NCI-H1930 (cell line): ENCODE measurements around the gene CXXC4.
A peak's percentile ranks its signal among the peaks of the same experiment; 100 is the strongest.

ENCODE experiments used
- DNase-seq, 2 experiments: peaks; one replicate each; lab custom pipeline; 2025; lab: John Stamatoyannopoulos, UW

CXXC4 gene

GRCh38 chr4:104489731-104490095 lies 5.0 kb downstream of the CXXC4 start:
- DNase-seq, result no peak

- DNase-seq, result no peak
Observed at GRCh38 chr4:104488151-104488550, 6.5 kb downstream of the CXXC4 start.

GRCh38 chr4:104486716-104487504 lies 7.8 kb downstream of the CXXC4 start:
- no peak for DNase-seq

GRCh38 chr4:104475652-104476051 lies 19.0 kb downstream of the CXXC4 start:
- DNase-seq, result peak in 1 of 2 experiments; percentile 24

GRCh38 chr4:104472766-104473165 lies 21.9 kb downstream of the CXXC4 start:
- no peak for DNase-seq

GRCh38 chr4:104470770-104471169 lies 23.9 kb downstream of the CXXC4 start:
- no peak for DNase-seq

GRCh38 chr4:104469794-104470193 lies 24.9 kb downstream of the CXXC4 start:
- DNase-seq, result no peak

GRCh38 chr4:104465619-104466018 lies 29.1 kb downstream of the CXXC4 start:
- no peak for DNase-seq

- DNase-seq, result no peak
Observed at GRCh38 chr4:104465201-104465600, 29.5 kb downstream of the CXXC4 start.

GRCh38 chr4:104462641-104463040 lies 32.1 kb downstream of the CXXC4 start:
- DNase-seq, result no peak

GRCh38 chr4:104457308-104457981 lies 37.2 kb downstream of the CXXC4 start:
- DNase-seq, result no peak

- DNase-seq, result no peak
Observed at GRCh38 chr4:104451573-104451972, 43.1 kb downstream of the CXXC4 start.

- no peak for DNase-seq
Observed at GRCh38 chr4:104449537-104449936, 45.2 kb downstream of the CXXC4 start.

- no peak for DNase-seq
Observed at GRCh38 chr4:104447294-104447693, 47.4 kb downstream of the CXXC4 start.

- no peak for DNase-seq
Observed at GRCh38 chr4:104446431-104447278, 48.0 kb downstream of the CXXC4 start.

- DNase-seq, result no peak
Observed at GRCh38 chr4:104444685-104445084, 50.0 kb downstream of the CXXC4 start.

GRCh38 chr4:104436542-104436941 lies 58.2 kb downstream of the CXXC4 start:
- DNase-seq, result no peak

GRCh38 chr4:104429150-104429741 lies 65.4 kb downstream of the CXXC4 start:
- no peak for DNase-seq

GRCh38 chr4:104425948-104426347 lies 68.7 kb downstream of the CXXC4 start:
- DNase-seq, result no peak

- DNase-seq, result no peak
Observed at GRCh38 chr4:104424989-104425388, 69.7 kb downstream of the CXXC4 start.

- no peak for DNase-seq
Observed at GRCh38 chr4:104424475-104424941, 70.2 kb downstream of the CXXC4 start.

GRCh38 chr4:104421566-104421965 lies 73.1 kb downstream of the CXXC4 start:
- DNase-seq, result no peak
